ENCODE data around the gene OAS3. TPM values are rescaled to one million over a fixed set of nuclear protein-coding genes. Genes with fewer than 3 reads are reported as not detected.

OAS3 gene
- total and polyA plus RNA-seq, 9 of the 15 experiments (the other 6 are each of a cell fraction or from before 2014, with no cell fraction given): 0.21 to 2.0 (median 0.83) TPM

DNA sequence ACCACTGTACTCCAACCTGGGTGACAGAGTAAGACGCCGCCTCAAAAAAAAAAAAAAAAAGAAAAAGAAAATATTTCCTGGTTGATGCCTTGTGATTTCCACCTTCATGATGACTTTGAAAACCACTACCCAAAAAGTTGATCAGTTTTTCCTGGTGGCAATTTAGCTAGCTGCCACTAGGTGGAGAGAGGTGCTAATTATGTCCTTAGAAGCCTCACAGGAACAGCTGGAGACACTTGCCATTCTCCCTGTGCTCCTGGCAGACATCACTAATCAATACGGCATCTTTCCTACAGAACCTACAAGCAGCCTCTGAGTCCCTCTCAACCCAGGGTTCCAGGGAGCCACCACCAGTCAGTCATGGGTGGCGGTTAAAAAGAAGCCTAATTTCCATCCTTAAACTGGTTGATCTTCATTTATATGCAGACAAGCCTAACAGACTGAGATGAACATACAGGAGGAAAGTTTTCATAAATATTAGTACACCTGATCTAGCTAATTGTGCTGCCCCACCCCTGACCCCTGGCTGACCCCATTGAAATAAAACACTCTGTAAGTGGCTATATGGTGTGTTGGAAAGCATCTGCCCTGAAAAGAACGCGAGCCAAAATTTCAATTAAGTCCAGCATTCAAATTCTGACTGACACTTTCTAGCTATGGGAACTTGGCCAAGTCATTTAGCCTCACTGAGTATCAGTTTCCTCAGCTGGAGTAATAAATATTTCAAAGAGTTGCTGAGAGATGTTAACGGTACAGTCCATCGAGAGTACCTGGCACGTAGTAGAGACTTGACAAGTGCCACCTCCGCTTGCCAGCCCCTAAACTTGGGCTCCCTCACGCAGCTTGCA is 37.8 kb upstream of the OAS3 start (continued):
- TF ChIP-seq, protein P1, sequence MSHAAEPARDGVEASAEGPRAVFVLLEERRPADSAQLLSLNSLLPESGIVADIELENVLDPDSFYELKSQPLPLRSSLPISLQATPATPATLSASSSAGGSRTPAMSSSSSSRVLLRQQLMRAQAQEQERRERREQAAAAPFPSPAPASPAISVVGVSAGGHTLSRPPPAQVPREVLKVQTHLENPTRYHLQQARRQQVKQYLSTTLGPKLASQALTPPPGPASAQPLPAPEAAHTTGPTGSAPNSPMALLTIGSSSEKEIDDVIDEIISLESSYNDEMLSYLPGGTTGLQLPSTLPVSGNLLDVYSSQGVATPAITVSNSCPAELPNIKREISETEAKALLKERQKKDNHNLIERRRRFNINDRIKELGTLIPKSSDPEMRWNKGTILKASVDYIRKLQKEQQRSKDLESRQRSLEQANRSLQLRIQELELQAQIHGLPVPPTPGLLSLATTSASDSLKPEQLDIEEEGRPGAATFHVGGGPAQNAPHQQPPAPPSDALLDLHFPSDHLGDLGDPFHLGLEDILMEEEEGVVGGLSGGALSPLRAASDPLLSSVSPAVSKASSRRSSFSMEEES (CRISPR knock-in tag; IDR thresholded peaks at IDR 0.05): no peak
- TF ChIP-seq, protein P2, sequence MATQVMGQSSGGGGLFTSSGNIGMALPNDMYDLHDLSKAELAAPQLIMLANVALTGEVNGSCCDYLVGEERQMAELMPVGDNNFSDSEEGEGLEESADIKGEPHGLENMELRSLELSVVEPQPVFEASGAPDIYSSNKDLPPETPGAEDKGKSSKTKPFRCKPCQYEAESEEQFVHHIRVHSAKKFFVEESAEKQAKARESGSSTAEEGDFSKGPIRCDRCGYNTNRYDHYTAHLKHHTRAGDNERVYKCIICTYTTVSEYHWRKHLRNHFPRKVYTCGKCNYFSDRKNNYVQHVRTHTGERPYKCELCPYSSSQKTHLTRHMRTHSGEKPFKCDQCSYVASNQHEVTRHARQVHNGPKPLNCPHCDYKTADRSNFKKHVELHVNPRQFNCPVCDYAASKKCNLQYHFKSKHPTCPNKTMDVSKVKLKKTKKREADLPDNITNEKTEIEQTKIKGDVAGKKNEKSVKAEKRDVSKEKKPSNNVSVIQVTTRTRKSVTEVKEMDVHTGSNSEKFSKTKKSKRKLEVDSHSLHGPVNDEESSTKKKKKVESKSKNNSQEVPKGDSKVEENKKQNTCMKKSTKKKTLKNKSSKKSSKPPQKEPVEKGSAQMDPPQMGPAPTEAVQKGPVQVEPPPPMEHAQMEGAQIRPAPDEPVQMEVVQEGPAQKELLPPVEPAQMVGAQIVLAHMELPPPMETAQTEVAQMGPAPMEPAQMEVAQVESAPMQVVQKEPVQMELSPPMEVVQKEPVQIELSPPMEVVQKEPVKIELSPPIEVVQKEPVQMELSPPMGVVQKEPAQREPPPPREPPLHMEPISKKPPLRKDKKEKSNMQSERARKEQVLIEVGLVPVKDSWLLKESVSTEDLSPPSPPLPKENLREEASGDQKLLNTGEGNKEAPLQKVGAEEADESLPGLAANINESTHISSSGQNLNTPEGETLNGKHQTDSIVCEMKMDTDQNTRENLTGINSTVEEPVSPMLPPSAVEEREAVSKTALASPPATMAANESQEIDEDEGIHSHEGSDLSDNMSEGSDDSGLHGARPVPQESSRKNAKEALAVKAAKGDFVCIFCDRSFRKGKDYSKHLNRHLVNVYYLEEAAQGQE (IDR thresholded peaks at IDR 0.05; ENCODE audit: borderline replicate concordance): peak; percentile 48; the same call in 1 of the 2 replicates
- TF ChIP-seq, protein P2 (CRISPR knock-in tag; IDR thresholded peaks at IDR 0.05; ENCODE audit: low read depth): no peak
- TF ChIP-seq CBX5 (IDR thresholded peaks at IDR 0.05; ENCODE audit: borderline replicate concordance, low read depth): no peak
- TF ChIP-seq, protein P3, sequence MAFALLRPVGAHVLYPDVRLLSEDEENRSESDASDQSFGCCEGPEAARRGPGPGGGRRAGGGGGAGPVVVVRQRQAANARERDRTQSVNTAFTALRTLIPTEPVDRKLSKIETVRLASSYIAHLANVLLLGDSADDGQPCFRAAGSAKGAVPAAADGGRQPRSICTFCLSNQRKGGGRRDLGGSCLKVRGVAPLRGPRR (CRISPR knock-in tag; IDR thresholded peaks at IDR 0.05): no peak
- TF ChIP-seq ZC3H4 (CRISPR knock-in tag; IDR thresholded peaks at IDR 0.05; ENCODE audit: borderline replicate concordance): no peak
- TF ChIP-seq SPI1 (IDR thresholded peaks at IDR 0.05; ENCODE audit: borderline replicate concordance, low read depth, low read length): no peak
- TF ChIP-seq RBM25 (IDR thresholded peaks at IDR 0.05; ENCODE audit: low read depth, low read length, severe bottlenecking): no peak
- TF ChIP-seq ZNF717 (CRISPR knock-in tag; IDR thresholded peaks at IDR 0.05): no peak
- no peak for TF ChIP-seq FIP1L1 (IDR thresholded peaks at IDR 0.05; ENCODE audit: low read depth, low read length, poor library complexity, severe bottlenecking)
- no peak for TF ChIP-seq SRF (CRISPR knock-in tag; IDR thresholded peaks at IDR 0.05)
- no peak for TF ChIP-seq E2F3 (CRISPR knock-in tag; IDR thresholded peaks at IDR 0.05)
- TF ChIP-seq RBM17 (IDR thresholded peaks at IDR 0.05; ENCODE audit: borderline replicate concordance, low read depth, low read length): no peak
- no peak for TF ChIP-seq ZNF316 (IDR thresholded peaks at IDR 0.05)
- no peak for TF ChIP-seq ZNF263 (CRISPR knock-in tag; IDR thresholded peaks at IDR 0.05; ENCODE audit: borderline replicate concordance)
- no peak for TF ChIP-seq U2AF1 (optimal IDR thresholded peaks at IDR 0.05; ENCODE audit: low read depth, low read length)
- TF ChIP-seq CCAR2 (IDR thresholded peaks at IDR 0.05; ENCODE audit: low read depth, low read length): no peak
